Fibroblast of skin of back (primary cell): ENCODE data around the gene MSANTD1.

Experiments
- DNase-seq: peaks from one replicate; pipeline ENCODE4 v3.0.0-alpha.2; 2013

Gene MSANTD1

DNA sequence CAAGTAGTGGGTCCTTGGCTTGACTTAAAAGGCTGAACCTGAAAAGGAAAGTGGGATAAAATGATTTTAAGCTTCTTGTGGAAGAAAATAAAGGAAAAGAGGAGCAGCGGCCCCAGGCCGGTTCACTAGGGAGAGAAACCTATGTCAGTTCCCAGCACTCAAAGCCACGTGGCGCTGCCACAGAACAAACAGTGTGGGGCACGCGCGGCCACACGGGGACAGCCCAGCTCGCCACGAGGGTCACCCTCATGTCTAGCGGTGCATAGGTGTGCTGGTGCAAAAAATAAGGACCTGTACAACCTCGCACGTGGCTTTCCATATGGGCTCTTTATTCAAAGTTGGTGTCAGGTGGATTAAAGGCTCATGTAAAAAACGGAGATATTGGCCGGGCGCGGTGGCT, 17.1 kb downstream of the MSANTD1 start:
- no peak for DNase-seq

DNA sequence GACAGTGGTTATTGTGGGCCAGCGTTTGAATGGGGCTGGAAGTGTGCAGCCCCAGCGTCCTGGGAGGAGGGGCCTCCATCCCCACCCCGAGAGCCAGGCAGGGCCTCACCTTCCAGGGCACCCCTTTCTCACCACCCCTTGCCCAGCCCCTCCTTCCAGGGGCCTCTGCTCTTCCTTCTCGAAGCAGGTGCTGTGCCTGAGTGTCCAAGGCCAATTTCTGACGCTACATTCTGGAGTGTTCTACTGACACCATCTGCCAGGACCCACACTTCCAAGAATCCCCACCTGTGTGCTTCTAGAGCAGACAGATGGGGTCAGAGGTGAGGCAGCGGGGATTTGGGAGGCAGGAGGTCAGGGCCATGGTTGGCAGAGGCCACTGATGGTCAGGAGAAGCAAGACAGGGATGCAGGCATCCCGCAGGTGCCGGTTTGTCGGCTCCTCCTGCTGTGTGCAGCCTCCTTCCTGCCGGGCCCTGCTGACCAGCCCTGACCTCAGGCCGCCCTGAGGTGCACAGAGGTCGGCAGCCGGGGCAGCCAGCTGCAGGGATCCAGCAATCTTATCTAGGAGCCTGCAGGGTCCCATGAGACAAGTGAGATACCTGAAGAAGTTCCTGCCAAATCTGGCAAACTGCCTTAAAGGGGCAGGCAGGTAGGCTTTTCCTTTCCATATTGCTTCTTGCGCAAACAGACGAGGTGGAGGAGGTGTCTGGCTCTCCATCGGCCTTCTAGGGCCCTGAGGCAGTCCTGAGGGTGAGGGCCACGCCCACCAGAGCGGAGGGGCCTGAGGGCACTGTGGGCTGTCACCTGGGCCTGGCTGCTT, 18.8 kb downstream of the MSANTD1 start:
- DNase-seq = no peak

- DNase-seq = no peak
Observed at GRCh38 chr4:3268395-3269104, 19.6 kb downstream of the MSANTD1 start.

DNA sequence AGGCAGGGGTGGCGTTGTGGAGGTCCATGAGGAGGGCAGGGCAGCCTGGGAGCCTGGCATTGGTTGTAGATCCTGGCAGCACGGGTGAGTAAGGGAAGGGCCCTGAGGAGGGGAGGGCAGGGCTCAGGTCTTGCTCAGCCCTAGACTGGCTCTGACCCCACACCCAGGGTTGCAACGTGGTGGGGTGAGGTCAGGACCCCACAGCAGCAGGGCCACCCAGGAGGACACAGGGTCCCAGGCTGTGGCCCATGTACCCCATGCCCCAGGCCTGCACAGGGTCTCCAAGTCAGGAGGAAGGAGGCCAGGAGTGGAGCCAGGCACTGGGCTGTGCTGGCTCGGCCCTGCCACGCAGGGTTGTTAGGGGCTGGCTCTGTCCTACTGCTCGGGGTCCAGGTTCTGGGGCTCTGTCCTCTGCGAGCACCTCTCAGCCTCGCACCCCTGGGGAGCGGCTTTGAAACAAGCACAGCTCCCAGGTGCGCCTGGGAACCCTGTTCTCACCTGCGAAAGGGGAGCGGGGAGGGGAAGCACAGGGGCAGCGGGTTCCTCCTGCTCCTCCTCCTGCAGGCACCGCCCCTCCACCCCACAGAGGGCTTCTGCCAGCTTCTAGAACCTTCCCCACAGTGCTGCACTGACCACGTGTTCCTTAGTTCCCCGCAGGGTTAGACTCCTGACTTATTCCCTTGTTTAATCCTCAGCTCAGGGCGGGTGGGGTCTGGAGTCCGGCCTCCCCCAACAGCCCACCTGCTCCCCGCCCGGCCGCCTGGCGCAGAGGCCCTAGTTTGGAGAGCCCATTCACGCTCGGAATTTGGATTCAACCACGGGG, 20.4 kb downstream of the MSANTD1 start:
- no peak for DNase-seq

DNA sequence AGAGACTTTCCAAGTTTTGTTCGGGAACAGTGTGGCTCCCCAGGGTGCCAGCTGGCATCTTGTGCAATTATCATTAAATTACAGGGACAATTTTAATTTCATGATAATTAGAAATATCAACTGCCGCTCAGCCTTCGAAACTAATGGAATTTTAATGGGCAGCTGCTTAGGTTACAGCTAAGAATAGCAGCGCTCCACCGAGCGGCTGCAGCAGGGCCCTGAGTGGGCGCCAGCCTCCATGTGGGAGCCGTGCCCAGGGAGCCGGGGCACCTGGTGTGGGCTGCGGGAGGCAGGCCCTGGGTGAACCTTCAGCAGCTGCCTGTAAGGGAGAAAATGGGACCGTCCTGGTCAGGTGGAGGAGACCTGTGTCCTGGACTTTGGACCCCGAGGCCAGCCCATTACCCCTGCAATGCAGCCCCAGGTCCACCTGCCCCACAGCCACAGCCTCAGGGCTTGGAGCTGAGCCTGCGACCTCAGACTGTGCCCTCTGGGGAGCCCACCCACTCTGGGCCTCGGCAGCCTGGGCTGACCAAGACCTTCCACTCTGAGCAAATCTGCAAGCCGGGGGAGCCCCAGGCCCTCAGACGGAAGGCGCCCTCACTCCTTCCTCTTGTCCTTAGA, 21.1 kb downstream of the MSANTD1 start:
- DNase-seq = no peak

DNA sequence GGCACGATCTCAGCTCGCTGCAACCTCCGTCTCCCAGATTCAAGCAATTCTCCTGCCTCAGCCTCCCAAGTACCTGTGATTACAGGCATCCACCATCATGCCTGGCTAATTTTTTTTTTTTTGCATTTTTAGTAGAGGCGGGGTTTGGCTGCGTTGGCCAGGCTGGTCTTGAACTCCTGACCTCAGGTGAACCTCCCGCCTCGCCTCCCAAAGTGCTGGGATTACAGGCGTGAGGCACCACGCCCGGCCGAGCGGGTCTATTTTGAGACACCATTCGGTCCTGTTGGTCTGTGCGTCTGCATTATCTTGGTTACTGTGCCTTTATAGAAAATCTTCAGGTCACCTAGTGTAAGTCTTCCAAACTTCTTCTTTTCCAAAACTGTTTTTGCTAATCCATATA, 22.2 kb downstream of the MSANTD1 start:
- no peak for DNase-seq

DNA sequence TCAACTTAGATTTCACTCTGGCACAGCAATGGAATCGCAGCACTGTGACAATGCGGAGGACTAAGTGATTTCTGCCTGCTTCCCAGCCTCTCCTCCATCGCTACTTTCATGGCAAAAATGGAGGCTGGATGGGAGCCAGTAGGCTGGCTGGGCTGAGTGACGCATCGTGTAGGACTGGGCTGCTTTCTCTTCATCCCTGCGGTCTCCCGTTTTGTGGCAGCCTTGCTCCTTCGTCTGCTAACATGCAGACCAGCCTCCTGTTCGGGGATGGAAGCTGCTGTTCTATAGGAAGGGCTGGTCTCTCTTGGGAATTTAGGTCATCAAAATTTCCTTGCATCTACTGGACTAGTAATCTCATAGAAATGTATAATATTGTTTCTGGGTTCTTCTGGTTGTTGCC, 28.0 kb downstream of the MSANTD1 start:
- DNase-seq = peak; percentile 71

- no peak for DNase-seq
Observed at GRCh38 chr4:3280466-3280865, 31.5 kb downstream of the MSANTD1 start.

DNA sequence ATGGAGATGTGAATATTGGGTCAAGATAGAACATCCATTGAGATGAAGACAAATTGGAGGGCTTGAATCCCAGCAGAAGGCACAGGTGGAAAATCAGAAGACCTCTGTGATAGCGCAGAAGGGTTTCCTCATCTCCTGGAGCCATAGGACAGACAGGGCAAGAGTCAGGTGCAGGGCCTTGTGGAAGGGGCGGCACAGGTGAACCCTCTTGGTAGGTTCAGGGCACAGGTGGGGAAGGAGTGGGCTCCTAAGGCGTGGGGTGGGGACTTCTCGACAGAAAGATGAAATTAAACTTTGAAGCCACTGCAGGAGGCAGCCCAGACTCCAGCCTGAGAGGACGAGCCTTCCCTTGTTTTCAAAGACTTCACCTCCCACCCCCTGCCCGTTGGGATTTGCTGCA, 34.5 kb downstream of the MSANTD1 start:
- DNase-seq = no peak

- no peak for DNase-seq
Observed at GRCh38 chr4:3283916-3284315, 35.0 kb downstream of the MSANTD1 start.

DNA sequence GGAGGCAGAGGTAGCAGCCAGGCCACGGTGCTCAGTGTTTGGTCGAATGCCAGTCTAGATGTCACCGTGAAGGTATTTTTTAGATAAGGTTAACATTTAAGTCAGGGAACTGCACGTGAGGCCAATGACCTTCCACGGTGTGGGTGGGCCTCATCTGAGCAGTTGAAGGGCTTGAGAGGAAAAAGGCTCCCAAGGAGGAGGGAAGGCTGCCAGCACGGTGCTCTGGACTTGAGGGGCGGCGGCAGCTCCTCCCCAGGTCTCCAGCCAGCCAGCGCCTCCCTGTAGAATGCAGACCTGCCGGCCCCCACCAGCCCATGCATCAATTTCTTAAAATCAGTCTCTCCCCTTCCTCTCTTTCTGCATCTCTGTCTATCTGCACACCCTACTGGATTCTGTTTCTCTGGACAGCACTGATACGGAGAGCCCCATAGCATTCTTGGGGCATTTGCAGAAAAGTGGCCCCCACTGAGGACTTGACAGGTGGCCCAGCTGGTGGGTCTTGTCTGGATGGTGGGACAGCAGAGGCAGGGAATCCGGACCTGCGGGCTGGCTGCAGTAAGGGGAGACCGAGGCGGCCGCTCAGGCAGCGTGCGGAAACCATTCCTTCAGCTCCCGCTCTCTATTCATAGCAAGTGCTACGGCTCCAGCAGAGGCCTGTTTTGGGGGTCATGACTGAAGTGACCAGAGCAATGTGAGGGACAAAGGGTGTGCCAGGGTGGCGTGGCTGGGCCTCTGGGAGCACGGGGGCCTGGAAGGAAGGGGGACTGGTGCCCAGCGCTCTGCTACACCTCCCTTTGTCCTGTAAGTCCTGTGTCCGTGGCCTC, 36.0 kb downstream of the MSANTD1 start:
- DNase-seq = no peak

- DNase-seq = peak; percentile 47
Observed at GRCh38 chr4:3285558-3286334, 36.8 kb downstream of the MSANTD1 start.

GRCh38 chr4:3286335-3287175, 37.6 kb downstream of the MSANTD1 start:
- no peak for DNase-seq

DNA sequence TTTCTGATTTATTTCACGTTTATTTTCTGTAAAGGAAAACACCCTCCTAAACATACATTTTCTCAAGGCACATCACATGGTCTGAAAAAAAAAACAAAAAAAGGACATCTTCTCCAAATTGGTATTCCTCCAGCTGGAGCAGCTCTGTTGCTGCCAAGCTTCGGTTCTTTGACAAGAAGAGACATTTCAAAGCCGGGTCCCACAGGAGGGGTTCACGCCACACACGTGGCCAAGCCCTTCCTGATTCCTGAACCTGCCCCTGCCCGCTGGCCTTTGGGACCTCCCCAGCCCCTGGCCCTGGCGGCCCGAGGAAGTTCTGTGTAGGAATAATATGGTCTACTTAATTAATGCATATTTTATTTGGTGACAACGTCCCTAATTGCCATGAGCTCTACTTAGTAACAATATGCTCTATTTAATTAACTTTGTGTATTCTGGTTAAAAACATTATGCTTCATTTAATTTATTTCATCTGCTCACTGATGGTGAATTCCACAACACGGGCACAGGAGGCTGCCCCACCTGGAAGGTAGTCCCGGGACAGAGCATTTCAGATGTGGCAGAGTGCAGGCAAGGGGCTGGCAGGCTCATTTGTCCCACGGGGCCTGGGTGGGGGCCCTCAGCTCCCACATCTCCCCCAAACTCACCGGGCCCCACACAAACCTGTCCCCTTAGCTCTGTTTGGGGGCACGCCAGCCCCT, 38.5 kb downstream of the MSANTD1 start:
- DNase-seq = no peak

DNA sequence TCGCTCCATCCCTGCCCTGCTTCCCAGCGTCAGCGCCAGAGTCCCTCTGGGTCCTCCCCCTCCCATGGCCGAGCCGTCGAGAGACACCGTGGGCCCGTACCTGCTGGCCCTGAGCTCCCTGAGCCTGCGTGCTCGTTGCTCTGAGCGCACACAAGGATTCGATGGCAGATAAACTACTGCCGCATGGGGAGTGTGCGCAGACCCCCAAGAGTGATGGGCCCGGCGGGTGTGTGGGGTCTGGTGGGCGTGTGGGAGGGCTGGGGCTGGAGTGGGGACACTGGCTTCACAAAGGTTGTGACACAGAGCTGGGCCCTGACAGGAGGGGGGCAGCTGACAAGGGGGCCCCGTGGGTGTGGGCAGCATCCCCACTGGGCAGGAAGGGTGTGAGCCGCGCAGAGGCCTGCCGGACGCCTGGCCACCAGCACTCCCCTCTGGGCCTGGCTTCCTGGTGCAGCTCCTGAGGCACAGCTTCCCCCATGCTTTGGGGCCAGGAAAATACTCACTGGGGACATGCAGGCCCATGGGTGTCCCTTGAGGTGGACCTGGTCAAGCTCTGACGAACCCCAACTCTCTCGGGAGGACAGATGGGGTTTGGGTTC, 39.1 kb downstream of the MSANTD1 start:
- no peak for DNase-seq

DNA sequence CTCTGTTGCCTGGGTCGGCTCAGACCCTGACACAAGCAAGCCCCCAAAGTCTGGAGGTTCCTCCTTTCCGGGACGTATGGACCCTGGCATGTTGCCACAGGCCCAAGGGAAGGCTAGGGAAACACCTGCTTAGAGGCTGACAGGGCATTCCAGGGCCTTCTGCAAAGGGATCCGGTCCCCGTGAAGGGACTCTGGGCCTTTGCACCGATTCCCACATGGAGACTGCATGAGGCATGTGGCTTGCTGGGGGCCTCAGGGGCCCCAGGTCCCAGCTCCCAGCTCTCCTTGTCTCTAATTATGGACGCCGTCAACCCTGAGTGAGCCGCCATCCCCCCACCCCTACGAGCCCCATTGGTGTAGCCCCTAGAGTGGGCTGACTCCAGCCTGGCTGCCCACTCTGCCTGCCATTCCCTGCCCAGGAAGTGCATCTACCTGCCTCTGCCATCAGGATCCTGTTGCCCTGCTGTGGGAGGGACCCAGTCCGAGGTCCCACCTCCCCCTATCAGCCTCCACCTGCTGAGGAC, 39.7 kb downstream of the MSANTD1 start:
- no peak for DNase-seq

- no peak for DNase-seq
Observed at GRCh38 chr4:3290476-3290875, 41.5 kb downstream of the MSANTD1 start.

DNA sequence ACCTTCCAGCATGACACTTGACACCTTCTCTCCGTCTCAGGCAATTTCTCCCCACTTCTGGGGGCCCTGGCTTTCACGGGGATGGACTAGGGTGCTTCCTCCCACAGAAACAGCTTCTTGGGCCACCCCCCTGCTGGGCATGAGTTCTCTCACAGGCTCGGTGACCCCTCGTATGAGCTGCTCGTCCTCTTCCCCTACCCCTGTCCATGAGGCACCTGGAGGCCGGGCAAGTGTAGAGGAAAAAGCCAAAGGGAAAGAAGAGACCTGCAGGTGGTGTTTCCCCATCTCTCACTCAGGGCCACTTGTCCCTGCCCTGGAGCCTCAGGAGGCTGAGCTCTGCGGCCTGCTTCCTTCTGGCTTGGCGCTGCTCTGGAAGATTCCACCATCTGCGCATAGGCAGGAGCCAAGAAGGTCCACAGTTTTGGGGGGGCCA, 41.9 kb downstream of the MSANTD1 start:
- no peak for DNase-seq
